ENCODE measurements around the gene TUBB1.

The TUBB1 gene

DNA sequence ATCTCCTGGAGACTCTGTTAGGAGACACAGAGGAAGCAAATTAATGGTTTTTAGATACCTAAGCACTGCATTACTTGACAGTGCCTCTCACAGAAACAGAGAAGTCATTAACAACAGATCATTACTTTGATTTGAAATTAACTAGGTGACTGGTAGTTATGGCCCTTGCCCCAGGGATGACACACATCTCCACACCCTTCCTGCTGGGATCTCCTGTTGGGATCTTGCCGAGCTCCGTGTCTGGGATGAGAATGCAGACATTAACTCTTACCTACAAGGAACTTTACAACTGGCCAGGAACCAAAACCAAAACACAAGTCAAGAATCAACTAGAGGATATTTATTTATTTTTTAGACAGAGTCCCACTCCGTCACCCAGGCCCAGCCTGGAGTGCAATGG is 25.6 kb downstream of the TUBB1 start:
- Histone ChIP-seq H3K9me3 (ENCODE audit: control insufficient read depth, insufficient read depth, low read length) (no peaks in the 10 kb centered on the region), H3K9ac (ENCODE audit: low read depth, low read length) (no peak overlapping the region), H3K27ac (ENCODE audit: low read depth, low read length) (no peak overlapping the region), H3K36me3 (ENCODE audit: control insufficient read depth, insufficient read depth, low read length) (peaks cover 7% of the 10 kb centered on the region; the same call in 1 of the 2 replicates), H3K4me1 (ENCODE audit: control insufficient read depth, insufficient read depth, low read length) (peaks cover 8% of the 10 kb centered on the region; the same call in 1 of the 2 replicates), H3K27me3 (ENCODE audit: control insufficient read depth, insufficient read depth, low read length) (peaks cover 6% of the 10 kb centered on the region; the same call in 1 of the 2 replicates), H3K4me3 (ENCODE audit: low read depth, low read length) (no peak overlapping the region)

DNA sequence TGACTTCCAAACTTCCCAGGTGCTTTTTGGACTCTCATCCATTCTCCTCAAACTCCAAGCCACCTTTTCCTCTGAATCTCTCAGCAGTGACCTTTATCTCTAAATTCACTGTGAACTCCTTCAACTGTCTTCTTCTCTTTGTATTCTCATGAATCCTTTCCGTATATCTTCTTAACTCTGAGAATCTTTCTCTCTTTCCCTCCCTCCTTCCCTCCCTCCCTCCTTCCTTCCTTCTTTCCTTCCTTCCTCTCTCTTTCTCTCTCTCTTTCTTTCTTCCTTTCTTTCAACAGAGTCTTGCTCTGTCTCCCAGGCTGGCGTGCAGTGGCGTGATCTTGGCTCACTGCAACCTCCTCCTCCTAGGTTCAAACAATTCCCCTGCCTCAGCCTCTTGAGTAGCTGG is 27.6 kb downstream of the TUBB1 start:
- Histone ChIP-seq H3K9ac (ENCODE audit: low read depth, low read length) (no peak overlapping the region), H3K4me1 (ENCODE audit: control insufficient read depth, insufficient read depth, low read length) (peaks cover 7% of the 10 kb centered on the region; the same call in 1 of the 2 replicates), H3K27me3 (ENCODE audit: control insufficient read depth, insufficient read depth, low read length) (peaks cover 11% of the 10 kb centered on the region; the same call in 1 of the 2 replicates), H3K36me3 (ENCODE audit: control insufficient read depth, insufficient read depth, low read length) (no peaks in the 10 kb centered on the region), H3K4me3 (ENCODE audit: low read depth, low read length) (no peak overlapping the region), H3K9me3 (ENCODE audit: control insufficient read depth, insufficient read depth, low read length) (no peaks in the 10 kb centered on the region), H3K27ac (ENCODE audit: low read depth, low read length) (no peak overlapping the region)

DNA sequence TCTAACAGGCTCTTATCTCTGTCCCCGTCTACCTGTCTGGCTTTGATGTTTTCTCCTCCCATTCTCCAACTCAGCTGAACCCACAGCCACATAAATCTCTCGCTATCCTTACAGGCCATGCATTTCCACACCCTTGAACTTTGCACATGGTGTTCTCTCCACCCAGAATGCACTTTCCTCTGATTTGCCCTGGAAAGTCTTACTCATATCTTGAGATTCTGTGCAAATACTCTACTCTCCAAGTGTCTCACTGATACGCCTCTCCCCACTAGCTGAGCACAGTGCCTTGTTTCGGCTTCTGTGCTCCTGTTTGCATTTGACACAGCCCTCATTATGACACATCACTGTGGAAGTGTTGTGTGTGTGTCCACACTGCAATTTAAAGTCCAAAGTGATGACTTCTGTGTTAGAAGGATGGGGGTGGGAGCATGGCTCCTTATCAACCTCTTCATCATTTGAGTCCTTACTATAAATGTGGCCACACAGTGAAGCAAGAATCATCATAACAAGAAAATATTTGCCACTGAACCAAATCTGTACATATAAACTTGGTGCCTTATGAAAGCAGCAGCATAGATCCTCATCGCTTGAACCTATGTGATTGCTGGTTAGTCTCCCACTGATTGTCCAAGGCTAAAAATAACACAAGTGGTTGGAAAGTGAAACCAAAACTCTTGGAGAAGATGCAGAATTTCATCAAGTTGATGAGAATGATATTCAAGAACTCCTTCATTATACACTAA is 28.9 kb downstream of the TUBB1 start:
- Histone ChIP-seq H3K9me3 (ENCODE audit: control insufficient read depth, insufficient read depth, low read length) (no peaks in the 10 kb centered on the region), H3K9ac (ENCODE audit: low read depth, low read length) (no peak overlapping the region), H3K4me1 (ENCODE audit: control insufficient read depth, insufficient read depth, low read length) (peaks cover 2% of the 10 kb centered on the region; the same call in 1 of the 2 replicates), H3K27me3 (ENCODE audit: control insufficient read depth, insufficient read depth, low read length) (peaks cover 11% of the 10 kb centered on the region; the same call in 1 of the 2 replicates), H3K27ac (ENCODE audit: low read depth, low read length) (no peak overlapping the region), H3K4me3 (ENCODE audit: low read depth, low read length) (no peak overlapping the region), H3K36me3 (ENCODE audit: control insufficient read depth, insufficient read depth, low read length) (no peaks in the 10 kb centered on the region)

DNA sequence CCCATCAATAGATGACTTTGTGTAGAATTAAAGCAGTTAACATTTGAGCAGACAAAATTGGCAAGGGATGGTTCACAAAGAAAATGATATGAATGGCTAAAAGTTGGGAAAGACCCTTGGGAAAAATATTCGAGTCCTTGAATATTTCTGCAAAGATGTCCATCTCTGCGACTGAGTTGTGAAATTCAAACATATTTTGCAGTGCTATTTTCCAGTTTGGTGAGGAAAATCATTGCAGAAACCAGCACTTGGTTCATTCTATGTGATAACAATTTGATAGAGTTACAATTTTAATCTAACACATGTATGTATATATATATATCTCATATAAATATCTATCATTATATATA is 29.4 kb downstream of the TUBB1 start:
- Histone ChIP-seq H3K9me3 (ENCODE audit: control insufficient read depth, insufficient read depth, low read length) (no peaks in the 10 kb centered on the region), H3K27ac (ENCODE audit: low read depth, low read length) (no peak overlapping the region), H3K9ac (ENCODE audit: low read depth, low read length) (no peak overlapping the region), H3K36me3 (ENCODE audit: control insufficient read depth, insufficient read depth, low read length) (no peaks in the 10 kb centered on the region), H3K4me3 (ENCODE audit: low read depth, low read length) (no peak overlapping the region), H3K27me3 (ENCODE audit: control insufficient read depth, insufficient read depth, low read length) (peaks cover 11% of the 10 kb centered on the region; the same call in 1 of the 2 replicates), H3K4me1 (ENCODE audit: control insufficient read depth, insufficient read depth, low read length) (no peaks in the 10 kb centered on the region)

DNA sequence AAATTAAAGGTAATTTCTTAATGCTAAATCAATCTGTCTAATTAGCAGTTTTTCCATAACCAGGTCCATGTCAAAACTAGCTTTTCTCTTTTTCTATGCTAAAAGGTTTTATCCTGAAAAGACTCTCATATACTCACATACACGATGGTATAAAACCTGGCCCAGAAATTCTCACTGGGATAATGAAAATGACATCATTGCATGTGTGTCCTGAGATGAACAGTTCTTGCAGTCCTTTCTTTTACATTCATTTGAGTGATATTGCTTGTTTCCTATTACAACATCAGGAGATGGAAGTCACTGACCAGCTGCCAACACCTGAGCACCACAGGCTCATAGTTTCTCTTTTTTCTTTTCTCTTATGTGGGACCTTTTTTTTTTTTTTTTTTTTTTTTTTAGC is 31.2 kb downstream of the TUBB1 start:
- Histone ChIP-seq H3K36me3 (ENCODE audit: control insufficient read depth, insufficient read depth, low read length) (no peaks in the 10 kb centered on the region), H3K9ac (ENCODE audit: low read depth, low read length) (no peak overlapping the region), H3K27ac (ENCODE audit: low read depth, low read length) (no peak overlapping the region), H3K9me3 (ENCODE audit: control insufficient read depth, insufficient read depth, low read length) (no peaks in the 10 kb centered on the region), H3K27me3 (ENCODE audit: control insufficient read depth, insufficient read depth, low read length) (peaks cover 11% of the 10 kb centered on the region; the same call in 1 of the 2 replicates), H3K4me3 (ENCODE audit: low read depth, low read length) (no peak overlapping the region), H3K4me1 (ENCODE audit: control insufficient read depth, insufficient read depth, low read length) (no peaks in the 10 kb centered on the region)

DNA sequence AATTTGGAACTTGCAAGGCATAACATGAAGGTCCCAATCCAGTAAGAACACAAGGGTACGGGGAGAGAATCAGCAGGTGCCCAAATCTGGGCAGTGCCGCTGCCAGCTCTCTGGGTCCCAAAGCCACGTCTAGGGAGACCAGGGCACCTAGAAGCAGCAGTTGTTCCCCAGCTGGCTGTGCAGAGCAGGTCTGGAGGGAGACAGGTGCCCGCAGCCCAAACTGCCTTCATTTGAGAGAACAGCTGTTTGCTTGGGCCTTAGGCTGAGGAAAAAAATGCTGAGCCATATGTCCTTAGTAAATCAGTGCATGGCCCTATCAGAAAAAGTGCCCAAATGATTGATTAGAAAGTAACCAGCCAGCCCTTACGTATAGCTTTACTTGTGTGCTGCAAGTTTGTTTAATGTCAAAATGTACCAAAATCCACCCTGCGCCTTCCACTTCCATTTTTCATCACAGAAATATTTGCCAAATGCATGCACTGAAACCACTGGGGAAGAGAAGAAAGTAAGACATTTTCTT is 32.5 kb downstream of the TUBB1 start:
- H3K9me3 ChIP-seq (ENCODE audit: control insufficient read depth, insufficient read depth, low read length), result no peaks in the 10 kb centered on the region
- no peak overlapping the region for H3K9ac ChIP-seq (ENCODE audit: low read depth, low read length)
- H3K4me1 ChIP-seq (ENCODE audit: control insufficient read depth, insufficient read depth, low read length), result no peaks in the 10 kb centered on the region
- no peak overlapping the region for H3K4me3 ChIP-seq (ENCODE audit: low read depth, low read length)
- H3K36me3 ChIP-seq (ENCODE audit: control insufficient read depth, insufficient read depth, low read length), result no peaks in the 10 kb centered on the region
- H3K27ac ChIP-seq (ENCODE audit: low read depth, low read length), result no peak overlapping the region
- peaks cover 11% of the 10 kb centered on the region; the same call in 1 of the 2 replicates for H3K27me3 ChIP-seq (ENCODE audit: control insufficient read depth, insufficient read depth, low read length)

DNA sequence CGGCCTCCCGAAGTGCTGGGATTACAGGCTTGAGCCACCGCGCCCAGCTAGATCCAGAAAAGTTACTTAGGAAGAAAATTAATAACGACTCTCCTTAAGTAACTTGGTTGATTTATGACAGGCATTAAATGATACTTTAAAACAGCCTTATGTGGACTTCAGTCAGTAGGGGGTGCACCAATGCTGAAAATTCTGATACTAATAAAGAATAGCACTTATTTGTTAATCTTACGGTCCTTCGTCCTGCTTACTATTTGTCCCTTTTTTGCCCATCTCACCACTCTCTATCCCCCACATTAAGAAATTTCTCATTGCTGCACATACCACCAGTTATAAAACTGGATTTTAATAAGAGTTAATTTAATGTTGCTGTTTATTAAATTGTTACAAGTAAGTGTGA is 36.1 kb downstream of the TUBB1 start:
- Histone ChIP-seq H3K27me3 (ENCODE audit: control insufficient read depth, insufficient read depth, low read length) (peaks cover 5% of the 10 kb centered on the region; the same call in 1 of the 2 replicates), H3K4me1 (ENCODE audit: control insufficient read depth, insufficient read depth, low read length) (no peaks in the 10 kb centered on the region), H3K36me3 (ENCODE audit: control insufficient read depth, insufficient read depth, low read length) (no peaks in the 10 kb centered on the region), H3K9me3 (ENCODE audit: control insufficient read depth, insufficient read depth, low read length) (no peaks in the 10 kb centered on the region), H3K9ac (ENCODE audit: low read depth, low read length) (no peak overlapping the region), H3K27ac (ENCODE audit: low read depth, low read length) (no peak overlapping the region), H3K4me3 (ENCODE audit: low read depth, low read length) (no peak overlapping the region)

DNA sequence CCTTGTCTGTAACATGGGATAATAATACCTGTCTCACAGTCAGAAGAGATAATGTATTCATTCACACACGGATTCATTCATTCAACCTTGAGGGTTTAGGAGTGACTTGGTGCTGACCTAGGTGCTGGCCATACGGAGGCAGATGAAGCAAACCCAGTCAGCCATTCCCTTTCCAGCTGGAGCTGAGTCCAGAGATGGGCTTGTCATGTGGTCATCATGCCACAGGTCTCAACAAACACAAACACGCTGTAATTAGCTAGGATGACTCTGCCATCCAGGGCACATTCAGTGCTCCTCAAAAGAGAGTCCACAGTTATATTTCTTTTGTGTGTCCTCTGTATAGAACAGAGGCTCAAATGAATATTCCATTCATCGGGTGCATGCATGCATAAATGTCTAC is 42.9 kb downstream of the TUBB1 start:
- Histone ChIP-seq H3K4me3 (ENCODE audit: low read depth, low read length) (no peak overlapping the region), H3K27me3 (ENCODE audit: control insufficient read depth, insufficient read depth, low read length) (no peaks in the 10 kb centered on the region)

DNA sequence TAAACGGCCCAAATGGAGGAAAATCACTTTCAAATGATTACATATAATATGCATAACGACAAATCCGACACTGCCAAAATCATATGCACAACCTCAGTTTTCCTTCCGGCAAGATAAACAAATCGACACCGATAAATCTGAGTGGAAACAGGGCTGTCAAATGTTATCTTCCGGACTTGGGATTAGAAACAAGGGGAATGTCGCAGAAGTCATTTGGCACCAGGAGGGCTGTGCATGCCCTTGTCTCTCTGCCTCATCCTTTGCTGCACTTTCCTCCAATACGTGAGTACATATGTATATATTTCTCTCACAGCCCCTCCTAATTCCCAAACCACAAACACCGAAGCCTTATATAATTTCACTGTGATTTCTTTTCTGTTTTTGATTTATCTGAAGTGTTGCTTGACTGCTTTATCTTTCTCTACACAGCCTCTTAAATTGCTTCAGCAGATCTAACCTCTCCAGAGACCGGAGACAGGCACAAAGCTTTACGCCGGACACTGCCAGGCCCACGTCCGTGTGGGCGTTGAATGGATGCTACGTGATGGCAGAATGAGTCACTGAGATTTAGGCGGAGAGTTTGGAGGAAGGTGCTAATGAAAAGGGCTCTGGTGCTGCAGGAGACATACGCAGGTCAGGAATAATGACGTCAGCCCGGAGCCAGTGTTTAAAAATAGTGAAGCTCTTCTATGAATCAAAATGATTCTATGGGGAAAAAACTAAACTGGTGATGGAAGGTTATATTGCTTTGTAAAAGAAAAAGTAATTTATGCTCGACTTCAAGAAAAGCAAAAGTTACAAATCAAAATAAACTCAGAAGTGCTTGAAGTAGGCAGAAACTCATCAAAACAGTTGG is 44.4 kb downstream of the TUBB1 start:
- Histone ChIP-seq H3K27me3 (ENCODE audit: control insufficient read depth, insufficient read depth, low read length) (no peaks in the 10 kb centered on the region), H3K9me3 (ENCODE audit: control insufficient read depth, insufficient read depth, low read length) (no peaks in the 10 kb centered on the region), H3K27ac (ENCODE audit: low read depth, low read length) (no peak overlapping the region), H3K4me3 (ENCODE audit: low read depth, low read length) (no peak overlapping the region), H3K36me3 (ENCODE audit: control insufficient read depth, insufficient read depth, low read length) (no peaks in the 10 kb centered on the region), H3K9ac (ENCODE audit: low read depth, low read length) (no peak overlapping the region), H3K4me1 (ENCODE audit: control insufficient read depth, insufficient read depth, low read length) (0 out of 2 replicates have a peak, but pooled peaks cover 3% of the 10 kb centered on the region)

More for the DNA sequence above, 42.9 kb downstream of the TUBB1 start:
- H3K36me3 ChIP-seq (ENCODE audit: control insufficient read depth, insufficient read depth, low read length), result no peaks in the 10 kb centered on the region
- H3K4me1 ChIP-seq (ENCODE audit: control insufficient read depth, insufficient read depth, low read length), result no peaks in the 10 kb centered on the region
- H3K9me3 ChIP-seq (ENCODE audit: control insufficient read depth, insufficient read depth, low read length), result no peaks in the 10 kb centered on the region
- no peak overlapping the region for H3K9ac ChIP-seq (ENCODE audit: low read depth, low read length)
- H3K27ac ChIP-seq (ENCODE audit: low read depth, low read length), result no peak overlapping the region

DNA sequence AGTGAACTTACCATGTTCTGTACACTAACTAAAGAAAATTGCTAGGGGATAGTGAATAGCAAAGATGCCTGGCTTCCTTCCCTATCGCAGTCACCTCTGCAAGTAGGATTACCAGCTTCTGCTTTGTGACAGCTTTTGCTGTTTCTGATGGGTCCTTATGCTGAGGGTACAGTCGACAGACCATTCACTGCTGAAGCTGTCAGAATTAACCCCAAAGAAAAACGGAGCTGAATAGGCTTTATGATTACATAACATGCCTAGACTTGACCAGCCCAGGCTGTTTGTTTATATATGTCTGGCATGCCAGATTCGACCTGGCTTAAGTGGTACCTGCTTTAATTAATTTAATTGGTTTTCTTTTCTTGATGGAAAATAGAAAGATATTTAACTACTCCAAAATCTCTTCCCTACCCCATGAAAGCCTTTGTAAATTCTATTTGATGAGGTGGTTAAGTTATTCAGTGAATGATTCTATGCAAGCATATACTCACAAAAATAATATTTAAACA is 45.0 kb downstream of the TUBB1 start:
- no peak overlapping the region for H3K27ac ChIP-seq (ENCODE audit: low read depth, low read length)
- H3K4me3 ChIP-seq (ENCODE audit: low read depth, low read length), result no peak overlapping the region
- 0 out of 2 replicates have a peak, but pooled peaks cover 3% of the 10 kb centered on the region for H3K4me1 ChIP-seq (ENCODE audit: control insufficient read depth, insufficient read depth, low read length)
- no peaks in the 10 kb centered on the region for H3K9me3 ChIP-seq (ENCODE audit: control insufficient read depth, insufficient read depth, low read length)
- H3K9ac ChIP-seq (ENCODE audit: low read depth, low read length), result no peak overlapping the region
- H3K27me3 ChIP-seq (ENCODE audit: control insufficient read depth, insufficient read depth, low read length), result no peaks in the 10 kb centered on the region
- no peaks in the 10 kb centered on the region for H3K36me3 ChIP-seq (ENCODE audit: control insufficient read depth, insufficient read depth, low read length)

Data from HUES48 (cell line).